Panc1 (cell line): ENCODE results near the gene YPEL3. TPM values are rescaled to one million over a fixed set of nuclear protein-coding genes. Genes with fewer than 3 reads are reported as not detected.

Experiments
- ATAC-seq: fragments of 200-7000 bp; cut with Tn5 transposase; 2 replicates; pipeline ENCODE4 v1.9.1; 2020; ENCODE audit warnings: mild to moderate bottlenecking, moderate library complexity
- BruUV-seq: library from RNA; stranded (reverse); fragments of 400-500 nt; replicated peaks from 2 replicates; lab custom pipeline; 2021; lab: Mats Ljungman, UMichigan
- CTCF ChIA-PET: fragments of 300-600 bp; sonication (Branson Sonifier 250); formaldehyde crosslinking; loops from one replicate; lab custom pipeline; 2022; ENCODE audit warnings: antibody characterized with exemption; lab: Charles Lee
- POLR2A ChIA-PET: fragments of 300-600 bp; sonication (Branson Sonifier 250); formaldehyde crosslinking; loops from one replicate; lab custom pipeline; 2022; ENCODE audit warnings: antibody characterized with exemption; lab: Charles Lee
- DNase-seq: peaks from one replicate; pipeline ENCODE4 v3.0.0-alpha.2; 2010; ENCODE audit warnings: low read depth, low spot score
- H3K27ac ChIP-seq: 2 replicates; pipeline ENCODE4 v1.5.1; 2011; ENCODE audit warnings: mild to moderate bottlenecking, low read length, inconsistent platforms
- H3K27me3 ChIP-seq: fragments of 200-500 bp; sonication (Bioruptor generic); 2 replicates; pipeline ENCODE4 v1.6.0; 2014; ENCODE audit warnings: low read length, inconsistent platforms; ENCODE audit not compliant: control insufficient read depth, insufficient read depth
- H3K36me3 ChIP-seq: fragments of 200-500 bp; sonication (Bioruptor generic); 2 replicates; pipeline ENCODE4 v1.5.1; 2014; ENCODE audit warnings: inconsistent platforms, mild to moderate bottlenecking, low read length, moderate library complexity; ENCODE audit not compliant: control insufficient read depth, insufficient read depth
- H3K4me1 ChIP-seq: 2 replicates; pipeline ENCODE4 v1.5.1; 2011; ENCODE audit warnings: inconsistent platforms, mild to moderate bottlenecking, low read length, moderate library complexity; ENCODE audit not compliant: control insufficient read depth, insufficient read depth
- H3K4me3 ChIP-seq, 2 experiments: 2 replicates each; pipeline ENCODE4 v1.5.1; 2011 to 2012; ENCODE audit warnings: low read depth in 2 of 2, low read length in 2 of 2, mild to moderate bottlenecking in 2 of 2, inconsistent platforms in 1 of 2, moderate library complexity in 1 of 2
- H3K9me3 ChIP-seq: fragments of 200-500 bp; sonication (Bioruptor generic); 2 replicates; pipeline ENCODE4 v1.5.1; 2014; ENCODE audit warnings: low read depth, mild to moderate bottlenecking, inconsistent platforms, low read length, moderate library complexity; ENCODE audit not compliant: control insufficient read depth, insufficient read depth
- CTCF ChIP-seq: fragments of 450-650 bp; IDR thresholded peaks from 2 replicates; pipeline ENCODE4 v1.5.1; 2017; ENCODE audit warnings: mild to moderate bottlenecking
- POLR2AphosphoS5 ChIP-seq: IDR thresholded peaks from 2 replicates; pipeline ENCODE4 v1.6.1; 2012; ENCODE audit warnings: mild to moderate bottlenecking, low read depth, low read length, moderate library complexity
- REST ChIP-seq, 2 experiments: IDR thresholded peaks; 2 replicates each; pipeline ENCODE4 v1.6.1; 2011 to 2012; ENCODE audit warnings: low read depth in 2 of 2, control low read depth in 1 of 2, low read length in 1 of 2, mild to moderate bottlenecking in 1 of 2, moderate library complexity in 1 of 2; ENCODE audit not compliant: insufficient read depth in 1 of 2
- SIN3A ChIP-seq: IDR thresholded peaks from 2 replicates; pipeline ENCODE4 v1.6.1; 2012; ENCODE audit warnings: low read depth, mild to moderate bottlenecking, low read length, moderate library complexity, borderline replicate concordance; ENCODE audit not compliant: insufficient read depth
- TCF7L2 ChIP-seq: IDR thresholded peaks from 2 replicates; pipeline ENCODE4 v1.6.1; 2011; ENCODE audit warnings: mild to moderate bottlenecking, low read depth, low read length, inconsistent platforms
- in situ Hi-C: cut with HindIII; loops from 2 replicates; pipeline ENCODE4 v1.10.0; 2016; ENCODE audit warnings: low sequenced_read_pairs, low pct_unique_long_range_greater_than_20kb
- intact Hi-C: fragments of 100-400 bp; cut with micrococcal nuclease; formaldehyde crosslinking; loops from one replicate; pipeline ENCODE4 v1.10.0; 2022; ENCODE audit not compliant: unreplicated experiment
- total RNA-seq: library from RNA; stranded (reverse); gene quantifications from one replicate; pipeline ENCODE4 v1.2.1, GENCODE V29; 2021; ENCODE audit not compliant: unreplicated experiment

YPEL3 gene
- total RNA-seq, 1 experiment from 2014 or later, result 0.69 TPM

- no peaks in the 10 kb centered on the region for H3K9me3 ChIP-seq
- BruUV-seq, result no TSS peak
- H3K27me3 ChIP-seq, result no peaks in the 10 kb centered on the region
- no peak for TF ChIP-seq POLR2AphosphoS5
- no peak for TF ChIP-seq TCF7L2
- TF ChIP-seq REST (IDR thresholded peaks at IDR 0.05; ENCODE audit: insufficient read depth in 1 of 2, low read depth in 2 of 2, low read length in 1 of 2), result no peak
- TF ChIP-seq CTCF, result no peak
- no peaks in the 10 kb centered on the region for H3K4me1 ChIP-seq
- in situ Hi-C loops, result no loop called here
- POLR2A ChIA-PET, result no interaction called here
- H3K36me3 ChIP-seq, result no peaks in the 10 kb centered on the region
- CTCF ChIA-PET, result no interaction called here
- intact Hi-C loops, result no loop called here
- H3K27ac ChIP-seq, result no peak overlapping the region
- DNase-seq, result no peak
- ATAC-seq, result no peak
- H3K4me3 ChIP-seq, result no peak overlapping the region
Observed at GRCh38 chr16:30104090-30104489, 8.1 kb upstream of the YPEL3 start.

GRCh38 chr16:30096862-30097563, 1.0 kb upstream of the YPEL3 start:
- BruUV-seq, result no TSS peak
- ChIA-PET POLR2A (interaction anchor here (0.6 kb wide), 1 partner anchor 39 kb away, joined by 7 read pairs; no protein-coding TSS in a partner anchor), CTCF (no interaction called here)
- H3K27me3 ChIP-seq, result no peaks in the 10 kb centered on the region
- no peaks in the 10 kb centered on the region for H3K36me3 ChIP-seq
- in situ Hi-C loops (no loop called here), intact Hi-C loops (no loop called here)
- H3K27ac ChIP-seq, result no peak overlapping the region
- no peak for TF ChIP-seq TCF7L2
- TF ChIP-seq REST (IDR thresholded peaks at IDR 0.05; ENCODE audit: insufficient read depth in 1 of 2, low read depth in 2 of 2, low read length in 1 of 2), result no peak
- TF ChIP-seq CTCF, result no peak
- no peak for TF ChIP-seq SIN3A
- no peak for TF ChIP-seq POLR2AphosphoS5
- H3K9me3 ChIP-seq, result peaks cover 19% of the 10 kb centered on the region; the same call in 1 of the 2 replicates
- DNase-seq, result no peak
- no peak for ATAC-seq
- H3K4me1 ChIP-seq, result peaks cover 10% of the 10 kb centered on the region
- H3K4me3 ChIP-seq, result no peak overlapping the region
